Measurements from ENCODE around the gene MT1G. TPM values are rescaled to one million over a fixed set of nuclear protein-coding genes. Genes with fewer than 3 reads are reported as not detected.

Gene MT1G
- total and polyA plus RNA-seq, 12 donors, result 3.7 to 146 (median 14.1) TPM; not detected in 1

GRCh38 chr16:56620339-56620897 is 47.4 kb downstream of the MT1G start:
- Histone ChIP-seq H3K9me3 (replicated peaks in 1 of 3) (no peaks in the 10 kb centered on the region), H3K27me3 (no peaks in the 10 kb centered on the region), H3K36me3 (replicated peaks in 1 of 2) (no peaks in the 10 kb centered on the region), H3K27ac (no peak overlapping the region), H3K4me3 (no peak overlapping the region), H3K4me1 (replicated peaks in 1 of 2) (peaks cover 0 to 23% of the 10 kb centered on the region in 2 donors)
- DNase-seq, result no peak
- TF ChIP-seq POLR2A (IDR thresholded peaks at IDR 0.05), result no peak
- TF ChIP-seq, protein P1, sequence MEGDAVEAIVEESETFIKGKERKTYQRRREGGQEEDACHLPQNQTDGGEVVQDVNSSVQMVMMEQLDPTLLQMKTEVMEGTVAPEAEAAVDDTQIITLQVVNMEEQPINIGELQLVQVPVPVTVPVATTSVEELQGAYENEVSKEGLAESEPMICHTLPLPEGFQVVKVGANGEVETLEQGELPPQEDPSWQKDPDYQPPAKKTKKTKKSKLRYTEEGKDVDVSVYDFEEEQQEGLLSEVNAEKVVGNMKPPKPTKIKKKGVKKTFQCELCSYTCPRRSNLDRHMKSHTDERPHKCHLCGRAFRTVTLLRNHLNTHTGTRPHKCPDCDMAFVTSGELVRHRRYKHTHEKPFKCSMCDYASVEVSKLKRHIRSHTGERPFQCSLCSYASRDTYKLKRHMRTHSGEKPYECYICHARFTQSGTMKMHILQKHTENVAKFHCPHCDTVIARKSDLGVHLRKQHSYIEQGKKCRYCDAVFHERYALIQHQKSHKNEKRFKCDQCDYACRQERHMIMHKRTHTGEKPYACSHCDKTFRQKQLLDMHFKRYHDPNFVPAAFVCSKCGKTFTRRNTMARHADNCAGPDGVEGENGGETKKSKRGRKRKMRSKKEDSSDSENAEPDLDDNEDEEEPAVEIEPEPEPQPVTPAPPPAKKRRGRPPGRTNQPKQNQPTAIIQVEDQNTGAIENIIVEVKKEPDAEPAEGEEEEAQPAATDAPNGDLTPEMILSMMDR (IDR thresholded peaks at IDR 0.05), result no peak
- intact Hi-C loops (cut with DNase I), result no loop called here
- 76 to 88% (median 81%) methylated on average over 7 to 8 of the region's 8 CpGs for WGBS, 4 donors

GRCh38 chr16:56618138-56618537 is 49.7 kb downstream of the MT1G start:
- no peak for DNase-seq
- TF ChIP-seq, protein P1 (IDR thresholded peaks at IDR 0.05), result no peak
- no peak for TF ChIP-seq POLR2A (IDR thresholded peaks at IDR 0.05)
- 73 to 78% (median 75%) methylated on average over 5 to 6 of the region's 6 CpGs for WGBS, 4 donors
- no peak overlapping the region for H3K4me3 ChIP-seq
- H3K4me1 ChIP-seq (replicated peaks in 1 of 2), result peaks cover 0 to 23% of the 10 kb centered on the region in 2 donors
- no peaks in the 10 kb centered on the region for H3K27me3 ChIP-seq
- H3K27ac ChIP-seq, result no peak overlapping the region
- no peaks in the 10 kb centered on the region for H3K36me3 ChIP-seq (replicated peaks in 1 of 2)
- H3K9me3 ChIP-seq (replicated peaks in 1 of 3), result no peaks in the 10 kb centered on the region
- intact Hi-C loops (cut with DNase I), result no loop called here

DNA sequence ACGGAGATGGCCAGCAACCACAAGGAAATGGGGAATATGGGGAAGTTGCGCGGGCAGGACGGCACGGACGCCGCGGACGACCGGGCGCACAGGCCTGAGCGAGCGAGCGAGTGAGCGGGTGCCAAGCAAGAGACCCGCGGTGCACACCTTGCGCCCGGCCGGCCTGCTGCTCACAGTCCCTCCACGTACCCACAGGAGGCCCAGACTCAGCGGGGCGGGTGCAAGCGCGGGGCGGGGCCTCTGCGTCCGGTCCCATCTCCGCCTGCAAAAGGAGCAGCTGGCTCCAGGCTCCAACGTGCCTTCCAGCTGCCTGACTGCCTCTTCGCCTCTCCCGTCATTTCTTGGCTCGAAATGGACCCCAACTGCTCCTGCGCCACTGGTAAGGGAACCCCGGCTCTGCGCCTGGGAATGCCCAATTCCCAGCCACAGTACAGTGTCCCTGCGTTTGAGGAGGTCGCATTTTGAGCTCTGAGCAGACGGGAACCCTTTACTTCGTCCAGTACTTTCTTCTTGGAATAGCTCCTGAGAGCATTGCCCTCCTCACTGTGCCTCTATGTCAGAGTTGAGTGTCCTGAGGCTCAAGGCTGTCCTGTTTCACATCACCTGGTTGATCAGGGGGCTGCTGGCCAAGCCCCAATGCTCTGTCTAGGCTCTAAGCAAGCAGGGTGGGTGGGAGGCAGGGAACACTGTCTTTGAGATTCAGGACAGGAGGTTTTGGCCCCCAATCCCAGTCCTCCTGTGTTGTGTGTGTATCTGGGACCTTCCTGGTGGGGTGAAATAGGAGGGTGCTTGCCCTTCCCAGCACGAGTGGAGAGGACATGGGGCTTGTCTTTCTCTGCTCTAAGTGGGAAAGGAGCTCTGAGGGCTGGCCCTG is 50.4 kb downstream of the MT1G start:
- H3K27ac ChIP-seq, result peak overlapping the region in 4 of 5 donors; percentile 17 to 57 (median 36)
- peak in 1 of 2 donors; percentile 55 for TF ChIP-seq POLR2A (IDR thresholded peaks at IDR 0.05)
- TF ChIP-seq, protein P1 (IDR thresholded peaks at IDR 0.05), result no peak
- intact Hi-C loops (cut with DNase I), result no loop called here
- peak; percentile 61 to 86 (median 80) for DNase-seq
- peaks cover 0 to 23% of the 10 kb centered on the region in 2 donors for H3K4me1 ChIP-seq (replicated peaks in 1 of 2)
- H3K27me3 ChIP-seq, result no peaks in the 10 kb centered on the region
- no peaks in the 10 kb centered on the region for H3K9me3 ChIP-seq (replicated peaks in 1 of 3)
- H3K4me3 ChIP-seq, result peak overlapping the region in 2 of 4 donors; percentile 26 to 41
- 15 to 33% (median 26%) methylated on average over 8 to 41 of the region's 41 CpGs for WGBS, 4 donors
- H3K36me3 ChIP-seq (replicated peaks in 1 of 2), result no peaks in the 10 kb centered on the region

Other genes starting within 250 kb of the MT1G start
- 100 to 1,000 TPM; 165 to 346 (median 226) TPM for gene AMFR, start 242.5 kb downstream of the MT1G start, total RNA-seq
- gene AMFR, start 242.5 kb downstream of the MT1G start, polyA plus RNA-seq, result 100 to 1,000 TPM in 1 of 3 donors, 10 to 100 TPM in 2; 40.3 to 117 (median 72.2) TPM
- 100 to 1,000 TPM in 5 of 9 donors, 10 to 100 TPM in 4; 20.1 to 113 (median 107) TPM for gene NUDT21, start 216.7 kb downstream of the MT1G start, total RNA-seq
- gene NUDT21, start 216.7 kb downstream of the MT1G start, polyA plus RNA-seq, result 10 to 100 TPM; 20.9 to 81.3 (median 32.4) TPM
- 100 to 1,000 TPM in 3 of 9 donors, 10 to 100 TPM in 6; 28.1 to 183 (median 54.9) TPM for gene OGFOD1, start 216.5 kb downstream of the MT1G start, total RNA-seq
- gene OGFOD1, start 216.5 kb downstream of the MT1G start, polyA plus RNA-seq, result 100 to 1,000 TPM in 1 of 3 donors, 10 to 100 TPM in 1, 1 to 10 TPM in 1; 9.2 to 132 (median 11.5) TPM
- gene BBS2, start 148.0 kb downstream of the MT1G start, total RNA-seq, result 100 to 1,000 TPM; 115 to 329 (median 167) TPM
- 100 to 1,000 TPM; 156 to 357 (median 324) TPM for gene BBS2, start 148.0 kb downstream of the MT1G start, polyA plus RNA-seq
- gene MT4, start 103.0 kb downstream of the MT1G start, total RNA-seq, result not detected
- not detected for gene MT4, start 103.0 kb downstream of the MT1G start, polyA plus RNA-seq
- gene MT3, start 78.5 kb downstream of the MT1G start, total RNA-seq, result 100 to 1,000 TPM in 2 of 9 donors, 10 to 100 TPM in 6, 1 to 10 TPM in 1; 5.5 to 138 (median 40.6) TPM
- 100 to 1,000 TPM in 2 of 3 donors, 10 to 100 TPM in 1; 54.2 to 354 (median 169) TPM for gene MT3, start 78.5 kb downstream of the MT1G start, polyA plus RNA-seq
- gene MT2A, start 59.5 kb downstream of the MT1G start, total RNA-seq, result 1,000 to 10,000 TPM in 3 of 9 donors, 100 to 1,000 TPM in 5, 10 to 100 TPM in 1; 43.8 to 6,828 (median 396) TPM
- 1,000 to 10,000 TPM in 1 of 3 donors, 100 to 1,000 TPM in 2; 442 to 2,904 (median 888) TPM for gene MT2A, start 59.5 kb downstream of the MT1G start, polyA plus RNA-seq
- 1,000 to 10,000 TPM in 1 of 9 donors, 100 to 1,000 TPM in 8; 105 to 1,395 (median 311) TPM for gene MT1E, start 42.3 kb downstream of the MT1G start, total RNA-seq
- 1,000 to 10,000 TPM in 1 of 3 donors, 100 to 1,000 TPM in 2; 452 to 1,382 (median 541) TPM for gene MT1E, start 42.3 kb downstream of the MT1G start, polyA plus RNA-seq
- gene MT1M, start 35.4 kb downstream of the MT1G start, total RNA-seq, result 10 to 100 TPM in 4 of 9 donors, 1 to 10 TPM in 4, under 1 TPM in 1; 0.44 to 14.4 (median 10.0) TPM
- gene MT1M, start 35.4 kb downstream of the MT1G start, polyA plus RNA-seq, result 10 to 100 TPM in 1 of 3 donors, 1 to 10 TPM in 2; 6.0 to 50.3 (median 8.0) TPM
- gene MT1A, start 29.4 kb downstream of the MT1G start, total RNA-seq, result 100 to 1,000 TPM in 1 of 9 donors, 10 to 100 TPM in 4, 1 to 10 TPM in 3, not detected in 1; 6.9 to 107 (median 15.9) TPM
- 100 to 1,000 TPM in 2 of 3 donors, 10 to 100 TPM in 1; 16.5 to 273 (median 100) TPM for gene MT1A, start 29.4 kb downstream of the MT1G start, polyA plus RNA-seq
- not detected for gene MT1B, start 16.2 kb downstream of the MT1G start, total RNA-seq
- not detected for gene MT1B, start 16.2 kb downstream of the MT1G start, polyA plus RNA-seq
- gene MT1F, start 10.1 kb downstream of the MT1G start, total RNA-seq, result 100 to 1,000 TPM in 1 of 9 donors, 10 to 100 TPM in 8; 10.8 to 204 (median 37.4) TPM
- 100 to 1,000 TPM in 1 of 3 donors, 10 to 100 TPM in 2; 46.1 to 107 (median 73.6) TPM for gene MT1F, start 10.1 kb downstream of the MT1G start, polyA plus RNA-seq
- gene MT1H, start 1.7 kb upstream of the MT1G start, total RNA-seq, result under 1 TPM in 1 of 9 donors, not detected in 8; 0.54 TPM
- gene MT1H, start 1.7 kb upstream of the MT1G start, polyA plus RNA-seq, result under 1 TPM in 1 of 3 donors, not detected in 2; 0.98 TPM
- gene MT1X, start 14.4 kb upstream of the MT1G start, total RNA-seq, result 100 to 1,000 TPM in 4 of 9 donors, 10 to 100 TPM in 5; 29.4 to 373 (median 90.4) TPM
- gene MT1X, start 14.4 kb upstream of the MT1G start, polyA plus RNA-seq, result 100 to 1,000 TPM in 2 of 3 donors, 10 to 100 TPM in 1; 65.3 to 438 (median 108) TPM
- gene NUP93, start 62.1 kb upstream of the MT1G start, total RNA-seq, result 10 to 100 TPM; 29.3 to 71.1 (median 39.7) TPM
- gene NUP93, start 62.1 kb upstream of the MT1G start, polyA plus RNA-seq, result 10 to 100 TPM; 35.8 to 65.1 (median 52.7) TPM
- gene SLC12A3, start 197.1 kb upstream of the MT1G start, total RNA-seq, result under 1 TPM in 1 of 9 donors, not detected in 8; 0.06 TPM
- under 1 TPM in 1 of 3 donors, not detected in 2; 0.03 TPM for gene SLC12A3, start 197.1 kb upstream of the MT1G start, polyA plus RNA-seq

All from adrenal gland (tissue), 12 donors.